Measurements from ENCODE around the gene IFITM2. TPM values are rescaled to one million over a fixed set of nuclear protein-coding genes. Genes with fewer than 3 reads are reported as not detected.
"Not testable (repeated sequence)": the region's sequence is repeated elsewhere in the genome, so short reads cannot be mapped to it uniquely, and the experiment has no call there.

The IFITM2 gene
- total and polyA plus RNA-seq, 2 experiments from 2014 or later, result 104 to 1,025 TPM

DNA sequence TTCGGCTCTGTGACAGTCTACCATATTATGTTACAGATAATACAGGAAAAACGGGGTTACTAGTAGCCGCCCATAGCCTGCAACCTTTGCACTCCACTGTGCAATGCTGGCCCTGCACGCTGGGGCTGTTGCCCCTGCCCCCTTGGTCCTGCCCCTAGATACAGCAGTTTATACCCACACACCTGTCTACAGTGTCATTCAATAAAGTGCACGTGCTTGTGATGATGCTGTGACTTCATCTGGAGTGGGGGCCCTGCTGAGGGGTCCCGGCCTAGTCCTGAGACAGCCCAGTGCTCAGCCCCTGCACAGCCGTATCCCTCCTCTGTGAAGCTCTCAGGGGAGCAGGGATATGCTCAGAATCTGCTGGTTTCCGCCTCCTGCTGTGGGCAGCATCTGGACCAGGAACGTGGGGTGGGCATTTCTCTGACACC is 7.5 kb downstream of the IFITM2 start:
- H2AFZ ChIP-seq, result no peak overlapping the region
- H3K79me2 ChIP-seq (ENCODE audit: insufficient read depth), result peaks cover 48% of the 10 kb centered on the region
- peaks cover 27% of the 10 kb centered on the region for H3F3A ChIP-seq (ENCODE audit: insufficient read depth)
- H3K9ac ChIP-seq, result peak overlapping the region; percentile 80
- no peaks in the 10 kb centered on the region for H4K20me1 ChIP-seq (ENCODE audit: insufficient read depth)
- H3K36me3 ChIP-seq (ENCODE audit: low read depth), result no peaks in the 10 kb centered on the region
- in situ Hi-C loops (cut with MboI), result no loop called here
- no peak overlapping the region for H3K27ac ChIP-seq
- peak overlapping the region; percentile 82 for H3K4me2 ChIP-seq (ENCODE audit: unreplicated experiment)
- no peak for TF ChIP-seq EZH2 (IDR thresholded peaks at IDR 0.05; ENCODE audit: insufficient read depth, poor library complexity, severe bottlenecking)
- no peak for TF ChIP-seq EZH2phosphoT487 (IDR thresholded peaks at IDR 0.05; ENCODE audit: insufficient read depth, low read depth)
- no peaks in the 10 kb centered on the region for H3K9me2 ChIP-seq (ENCODE audit: insufficient read depth)
- H3K9me3 ChIP-seq (ENCODE audit: low read depth), result no peaks in the 10 kb centered on the region
- peaks cover 28% of the 10 kb centered on the region for H3K4me1 ChIP-seq (ENCODE audit: insufficient read depth)
- no peaks in the 10 kb centered on the region for H3K27me3 ChIP-seq (replicated peaks; ENCODE audit: insufficient read depth)
- DNase-seq, result peak; percentile 33
- 35 to 38% methylated on average over 9 of the region's 9 CpGs for WGBS, 2 experiments (ENCODE audit: low coverage in 1 of 2, low lambda C conversion rate in 2 of 2, missing lambda C conversion rate in 2 of 2)
- H3K4me3 ChIP-seq, result peak overlapping the region; percentile 79

DNA sequence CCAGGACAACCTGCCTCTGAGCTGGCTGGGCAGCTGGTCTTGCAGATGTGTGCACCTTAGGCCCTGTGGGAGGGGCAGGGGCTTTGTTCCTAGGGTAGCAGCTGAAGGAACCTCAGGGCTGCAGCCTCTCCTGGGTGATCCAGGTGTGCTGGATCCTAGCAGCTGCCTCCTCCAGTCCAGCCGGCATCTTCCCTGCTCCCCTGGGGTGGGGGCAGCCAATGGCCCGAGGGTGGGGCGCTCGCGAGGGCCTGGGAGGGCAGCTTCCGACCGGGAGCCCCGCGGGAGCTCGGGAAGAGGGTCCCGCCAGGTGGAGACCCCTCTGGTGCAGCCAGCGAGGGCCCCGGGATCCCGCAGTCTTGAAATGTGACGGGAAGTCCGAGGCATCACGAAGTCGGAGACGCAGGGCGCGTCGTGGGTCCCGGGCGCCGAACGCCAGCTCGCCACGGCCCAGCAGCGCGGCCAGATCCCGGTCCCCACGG is 7.9 kb downstream of the IFITM2 start:
- Histone ChIP-seq H3K9me2 (ENCODE audit: insufficient read depth) (no peaks in the 10 kb centered on the region), H3K36me3 (ENCODE audit: low read depth) (no peaks in the 10 kb centered on the region), H3F3A (ENCODE audit: insufficient read depth) (peaks cover 31% of the 10 kb centered on the region), H3K79me2 (ENCODE audit: insufficient read depth) (peaks cover 52% of the 10 kb centered on the region), H2AFZ (peak overlapping the region; percentile 41; the same call in 1 of the 2 replicates), H4K20me1 (ENCODE audit: insufficient read depth) (no peaks in the 10 kb centered on the region), H3K9me3 (ENCODE audit: low read depth) (no peaks in the 10 kb centered on the region), H3K9ac (peak overlapping the region; percentile 80; the same call in 1 of the 2 replicates), H3K4me1 (ENCODE audit: insufficient read depth) (peaks cover 28% of the 10 kb centered on the region), H3K4me3 (peak overlapping the region; percentile 79), H3K4me2 (ENCODE audit: unreplicated experiment) (peak overlapping the region; percentile 82), H3K27me3 (replicated peaks; ENCODE audit: insufficient read depth) (no peaks in the 10 kb centered on the region), H3K27ac (no peak overlapping the region)
- 31 to 47% methylated on average over 15 to 31 of the region's 32 CpGs for WGBS, 2 experiments (ENCODE audit: low coverage in 1 of 2, low lambda C conversion rate in 2 of 2, missing lambda C conversion rate in 2 of 2)
- in situ Hi-C loops (cut with MboI), result no loop called here
- TF ChIP-seq EZH2 (IDR thresholded peaks at IDR 0.05; ENCODE audit: insufficient read depth, poor library complexity, severe bottlenecking), result no peak
- TF ChIP-seq EZH2phosphoT487 (IDR thresholded peaks at IDR 0.05; ENCODE audit: insufficient read depth, low read depth), result no peak
- DNase-seq, result no peak

DNA sequence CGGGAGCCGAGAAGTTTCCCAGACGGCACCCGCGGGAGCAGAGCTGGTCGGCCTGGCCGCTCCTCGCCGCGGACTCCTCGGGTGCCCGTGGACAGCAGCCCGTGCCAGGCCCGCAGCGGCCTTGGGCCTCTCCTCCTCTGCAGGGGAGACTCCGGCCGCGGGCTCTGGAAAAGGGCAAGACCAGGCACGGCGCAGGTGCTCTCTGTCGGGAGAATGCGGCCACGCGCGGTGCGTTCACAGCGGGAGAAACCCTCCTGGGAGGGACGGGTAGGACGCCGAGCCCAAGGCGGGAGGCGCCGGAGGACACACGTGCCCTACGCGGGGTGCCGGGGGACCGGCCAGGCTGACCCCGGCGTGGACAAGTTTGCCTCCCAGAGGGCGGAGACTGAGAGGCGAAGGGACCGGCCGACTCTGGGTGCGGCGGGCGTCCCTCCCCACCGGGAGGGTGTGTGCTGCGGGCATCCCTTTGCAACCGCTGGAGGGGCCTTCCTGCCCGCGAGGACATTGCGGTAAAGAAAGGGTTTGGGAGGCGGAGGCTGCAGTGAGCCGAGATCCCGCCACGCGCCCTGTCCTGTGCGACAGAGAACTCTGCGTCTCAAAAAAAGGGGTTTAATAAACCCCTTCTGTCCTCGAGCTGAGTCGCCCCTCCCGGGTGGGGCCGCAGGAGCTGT is 8.6 kb downstream of the IFITM2 start:
- peaks cover 53% of the 10 kb centered on the region for H3K79me2 ChIP-seq (ENCODE audit: insufficient read depth)

DNA sequence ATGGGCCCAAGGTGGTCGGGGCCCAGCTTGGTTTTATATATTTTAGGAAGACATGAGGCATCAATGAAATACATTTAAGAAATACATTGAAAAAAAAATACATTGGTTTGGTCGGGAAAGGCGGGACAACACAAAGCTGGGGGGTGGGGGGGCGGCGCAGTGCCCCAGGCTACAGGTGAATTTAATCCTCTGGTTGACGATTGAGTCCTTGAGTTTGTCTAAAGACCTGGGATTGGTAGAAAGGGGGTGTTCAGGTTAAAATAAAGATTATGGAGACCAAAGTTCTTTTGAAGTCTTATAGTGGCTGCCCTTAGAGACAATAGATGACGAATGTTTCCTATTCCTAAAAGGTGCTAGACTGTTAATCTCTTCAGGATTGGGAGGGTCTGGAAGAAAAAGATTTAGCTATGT is 9.3 kb downstream of the IFITM2 start:
- Histone ChIP-seq H3F3A (ENCODE audit: insufficient read depth) (peaks cover 28% of the 10 kb centered on the region), H3K9me3 (ENCODE audit: low read depth) (no peaks in the 10 kb centered on the region), H2AFZ (no peak overlapping the region), H3K79me2 (ENCODE audit: insufficient read depth) (peaks cover 53% of the 10 kb centered on the region), H3K36me3 (ENCODE audit: low read depth) (no peaks in the 10 kb centered on the region), H3K9me2 (ENCODE audit: insufficient read depth) (no peaks in the 10 kb centered on the region), H3K27ac (no peak overlapping the region), H4K20me1 (ENCODE audit: insufficient read depth) (no peaks in the 10 kb centered on the region), H3K4me2 (ENCODE audit: unreplicated experiment) (peak overlapping the region; percentile 82), H3K4me1 (ENCODE audit: insufficient read depth) (peaks cover 25% of the 10 kb centered on the region), H3K27me3 (replicated peaks; ENCODE audit: insufficient read depth) (no peaks in the 10 kb centered on the region), H3K4me3 (peak overlapping the region; percentile 79; the same call in 1 of the 2 replicates), H3K9ac (peak overlapping the region; percentile 80; the same call in 1 of the 2 replicates)
- 84 to 95% methylated on average over 5 to 7 of the region's 7 CpGs for WGBS, 2 experiments (ENCODE audit: low coverage in 1 of 2, low lambda C conversion rate in 2 of 2, missing lambda C conversion rate in 2 of 2)
- in situ Hi-C loops (cut with MboI), result no loop called here
- no peak for TF ChIP-seq EZH2phosphoT487 (IDR thresholded peaks at IDR 0.05; ENCODE audit: insufficient read depth, low read depth)
- TF ChIP-seq EZH2 (IDR thresholded peaks at IDR 0.05; ENCODE audit: insufficient read depth, poor library complexity, severe bottlenecking), result no peak
- DNase-seq, result no peak

More for the DNA sequence above, 8.6 kb downstream of the IFITM2 start:
- Histone ChIP-seq H3F3A (ENCODE audit: insufficient read depth) (peaks cover 31% of the 10 kb centered on the region), H4K20me1 (ENCODE audit: insufficient read depth) (no peaks in the 10 kb centered on the region), H3K4me3 (peak overlapping the region; percentile 79), H2AFZ (peak overlapping the region; percentile 41; the same call in 1 of the 2 replicates), H3K9me3 (ENCODE audit: low read depth) (no peaks in the 10 kb centered on the region), H3K4me1 (ENCODE audit: insufficient read depth) (peaks cover 28% of the 10 kb centered on the region), H3K36me3 (ENCODE audit: low read depth) (no peaks in the 10 kb centered on the region), H3K27me3 (replicated peaks; ENCODE audit: insufficient read depth) (no peaks in the 10 kb centered on the region), H3K27ac (no peak overlapping the region), H3K9ac (peak overlapping the region; percentile 80), H3K9me2 (ENCODE audit: insufficient read depth) (no peaks in the 10 kb centered on the region), H3K4me2 (ENCODE audit: unreplicated experiment) (peak overlapping the region; percentile 82)
- TF ChIP-seq EZH2 (IDR thresholded peaks at IDR 0.05; ENCODE audit: insufficient read depth, poor library complexity, severe bottlenecking) (no peak), EZH2phosphoT487 (IDR thresholded peaks at IDR 0.05; ENCODE audit: insufficient read depth, low read depth) (no peak)
- DNase-seq, result peak; percentile 57
- 13 to 20% methylated on average over 48 to 61 of the region's 64 CpGs for WGBS, 2 experiments (ENCODE audit: low coverage in 1 of 2, low lambda C conversion rate in 2 of 2, missing lambda C conversion rate in 2 of 2)
- in situ Hi-C loops (cut with MboI), result no loop called here

DNA sequence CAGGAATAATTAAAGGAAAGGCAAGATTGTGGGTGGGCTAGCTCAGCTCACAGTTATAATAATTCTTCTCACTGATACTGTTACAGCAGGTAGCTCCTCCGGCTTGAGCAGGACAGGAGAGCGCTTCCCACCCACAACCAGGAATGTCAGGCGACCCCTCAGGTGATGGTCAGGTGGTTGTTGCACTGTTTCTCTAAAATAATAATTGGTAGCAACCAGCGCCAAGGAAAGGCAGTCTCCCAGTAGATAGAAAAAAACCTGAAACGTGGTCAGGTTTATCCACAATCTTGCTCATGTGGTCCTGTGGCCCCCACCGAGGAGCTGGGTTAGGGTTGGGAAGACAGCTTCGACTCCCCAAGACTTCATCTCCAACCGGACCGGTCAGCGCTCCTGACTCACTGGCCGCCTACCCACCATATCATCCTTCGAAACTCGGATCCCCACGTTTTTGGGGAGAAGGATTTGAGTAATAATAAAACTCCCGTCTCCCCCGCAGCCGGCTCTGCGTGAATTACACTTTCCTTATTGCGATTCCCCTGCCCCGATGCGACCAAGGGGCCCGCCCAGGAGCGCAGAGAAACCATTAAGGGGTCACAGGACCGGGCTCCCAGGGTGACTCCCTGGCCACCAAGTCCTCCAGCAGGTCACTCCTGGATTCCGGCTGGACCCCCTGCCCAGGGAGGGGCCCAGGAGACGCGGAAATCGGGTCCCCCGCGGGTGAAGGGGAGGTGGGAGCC is 10.2 kb downstream of the IFITM2 start:
- in situ Hi-C loops (cut with MboI); H3K36me3 ChIP-seq (ENCODE audit: low read depth); H3K27ac ChIP-seq; H3K9me2 ChIP-seq (ENCODE audit: insufficient read depth); H3K9me3 ChIP-seq (ENCODE audit: low read depth); H3K27me3 ChIP-seq (replicated peaks; ENCODE audit: insufficient read depth); H2AFZ ChIP-seq; H4K20me1 ChIP-seq (ENCODE audit: insufficient read depth); DNase-seq: not testable (repeated sequence)
- Histone ChIP-seq H3K4me1 (ENCODE audit: insufficient read depth) (peaks cover 23% of the 10 kb centered on the region), H3K4me3 (peak overlapping the region; percentile 56; the same call in 1 of the 2 replicates), H3K79me2 (ENCODE audit: insufficient read depth) (peaks cover 53% of the 10 kb centered on the region), H3K9ac (peak overlapping the region; percentile 64), H3F3A (ENCODE audit: insufficient read depth) (peaks cover 19% of the 10 kb centered on the region), H3K4me2 (ENCODE audit: unreplicated experiment) (peak overlapping the region; percentile 47)
- WGBS, 2 experiments (ENCODE audit: low coverage in 1 of 2, low lambda C conversion rate in 2 of 2, missing lambda C conversion rate in 2 of 2), result 32 to 57% methylated on average over 13 to 15 of the region's 30 CpGs

DNA sequence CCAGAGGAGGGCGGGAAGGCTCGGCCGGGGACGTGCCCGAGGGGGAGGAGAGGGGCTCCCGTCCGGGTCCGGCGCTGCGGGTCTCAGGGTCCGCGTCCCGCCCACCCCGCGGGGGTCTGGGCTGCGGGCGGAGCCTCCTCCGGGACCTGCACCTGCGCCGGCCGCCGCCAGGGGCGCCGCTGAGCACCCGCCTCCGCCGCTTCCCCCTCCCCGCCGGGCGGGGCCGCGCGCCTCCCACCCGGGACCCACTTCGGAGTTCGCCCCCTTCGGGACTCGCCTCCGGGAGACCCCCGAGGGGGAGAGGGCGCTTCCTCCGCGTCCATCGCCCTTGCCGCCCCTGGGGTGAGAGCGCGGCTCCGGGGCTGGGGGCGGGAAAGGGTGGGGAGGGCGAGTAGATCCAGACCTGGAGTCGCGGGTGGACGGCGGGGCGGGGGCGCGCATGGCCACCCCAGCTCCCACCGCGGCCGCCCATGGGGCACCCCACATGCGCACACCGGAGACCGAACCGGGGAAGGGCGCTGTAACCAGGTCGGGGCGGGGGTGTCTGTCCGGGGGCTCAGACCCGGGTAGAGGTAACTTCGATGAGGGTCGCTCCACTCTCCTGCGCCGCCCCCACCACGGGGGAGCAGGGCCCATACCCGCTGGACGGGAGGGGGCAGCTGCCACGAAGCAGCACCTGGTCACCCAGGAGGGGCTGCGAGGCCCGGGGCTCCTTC is 10.9 kb downstream of the IFITM2 start:
- H3K27ac ChIP-seq, result peak overlapping the region; percentile 97
- peaks cover 11% of the 10 kb centered on the region for H3F3A ChIP-seq (ENCODE audit: insufficient read depth)
- H3K9me3 ChIP-seq (ENCODE audit: low read depth); H3K36me3 ChIP-seq (ENCODE audit: low read depth); in situ Hi-C loops (cut with MboI); H3K27me3 ChIP-seq (replicated peaks; ENCODE audit: insufficient read depth); DNase-seq; H3K9me2 ChIP-seq (ENCODE audit: insufficient read depth); H4K20me1 ChIP-seq (ENCODE audit: insufficient read depth); H2AFZ ChIP-seq: not testable (repeated sequence)
- peak overlapping the region; percentile 99 for H3K9ac ChIP-seq
- 2% methylated on average over 13 of the region's 79 CpGs; no CpG with 5 or more reads in 1 of the 2 experiments for WGBS, 2 experiments (ENCODE audit: low coverage in 1 of 2, low lambda C conversion rate in 2 of 2, missing lambda C conversion rate in 2 of 2)
- H3K4me1 ChIP-seq (ENCODE audit: insufficient read depth), result peaks cover 17% of the 10 kb centered on the region
- peaks cover 53% of the 10 kb centered on the region for H3K79me2 ChIP-seq (ENCODE audit: insufficient read depth)
- peak overlapping the region; percentile 90 for H3K4me2 ChIP-seq (ENCODE audit: unreplicated experiment)
- peak overlapping the region; percentile 99 for H3K4me3 ChIP-seq

Measured in GM23248 (cell line).